Kidney (tissue), 14 donors: ENCODE data around the gene ACOXL. TPM values are rescaled to one million over a fixed set of nuclear protein-coding genes. Genes with fewer than 3 reads are reported as not detected.

Source experiments
- DNase-seq, 5 donors: peaks; one replicate each; pipeline ENCODE4 v3.0.0-alpha.2; 2013 to 2020
- FAIRE-seq: peaks from 2 replicates; lab custom pipeline; 2012; peaks lifted over from hg19 to GRCh38; lab: Jason Lieb, UNC
- H3K27ac ChIP-seq, 2 donors: one replicate each; pipeline ENCODE4 v1.7.0; 2013; ENCODE audit warnings: low read depth in 2 of 2, low read length in 2 of 2, inconsistent platforms in 1 of 2
- H3K27me3 ChIP-seq: one replicate; pipeline ENCODE4 v1.7.1; 2013; ENCODE audit warnings: low read length, inconsistent platforms; ENCODE audit not compliant: control insufficient read depth, insufficient read depth
- H3K36me3 ChIP-seq, 3 donors: one replicate each; pipeline versions ENCODE4 v1.7.0 to v1.7.1; 2013; ENCODE audit warnings: low read length in 3 of 3, control low read depth in 1 of 3, inconsistent platforms in 1 of 3; ENCODE audit not compliant: insufficient read depth in 3 of 3, control insufficient read depth in 2 of 3
- H3K4me1 ChIP-seq, 3 donors: one replicate each; pipeline versions ENCODE4 v1.7.0 to v1.7.1; 2013; ENCODE audit warnings: low read length in 3 of 3, inconsistent platforms in 1 of 3, low read depth in 1 of 3; ENCODE audit not compliant: control insufficient read depth in 2 of 3, insufficient read depth in 2 of 3
- H3K4me3 ChIP-seq, 3 donors: one replicate each; pipeline versions ENCODE4 v1.7.0 to v1.8.1; 2013; ENCODE audit warnings: low read length in 3 of 3, control low read depth in 1 of 3, inconsistent platforms in 1 of 3
- H3K9ac ChIP-seq, 3 donors: one replicate each; pipeline versions ENCODE4 v1.7.0 to v1.7.1; 2013; ENCODE audit warnings: low read length in 3 of 3, control low read depth in 1 of 3, inconsistent platforms in 1 of 3
- H3K9me3 ChIP-seq, 3 donors: one replicate each; pipeline versions ENCODE4 v1.7.0 to v1.7.1; 2013; ENCODE audit warnings: low read length in 3 of 3, control low read depth in 1 of 3, inconsistent platforms in 1 of 3; ENCODE audit not compliant: control insufficient read depth in 2 of 3, insufficient read depth in 1 of 3
- CTCF ChIP-seq: IDR thresholded peaks from 3 replicates; pipeline ENCODE4 v1.5.1; 2012; ENCODE audit warnings: mild to moderate bottlenecking, moderate library complexity, borderline replicate concordance; ENCODE audit not compliant: insufficient read depth; ENCODE audit errors: extremely low read depth
- intact Hi-C: fragments of 100-400 bp; cut with DNase I; formaldehyde crosslinking; loops from one replicate; pipeline ENCODE4 v1.11.1; 2022
- polyA plus RNA-seq: library from polyadenylated mRNA; stranded (reverse); fragments of 350-450 nt; fragmentation: Illumina TruSeq; extraction: RNeasy Lipid Tissue Mini Kit (QIAGEN cat#74804); gene quantifications from one replicate; pipeline ENCODE4 v1.2.3, GENCODE V29; 2014; ENCODE audit warnings: low read depth, low replicate concordance; ENCODE audit not compliant: insufficient read depth
- total RNA-seq: library from RNA; stranded (reverse); fragmentation: NEBNext Ultra II Directional; extraction: Animal tissue kit (Norgen Biotek cat#: 25700); gene quantifications from one replicate; pipeline ENCODE4 v1.2.1, GENCODE V29; 2021
- donor health status: control.
- donor health status: control.
- donor health status: control.
- donor health status: control.
- donor health status: control.
- donor health status: DM: yes; HTN: yes; CAD: no.
- donor health status: Normal renal cell carcinoma (clear cell type).

Gene ACOXL
- total and polyA plus RNA-seq, 2 donors from 2014 or later, result 2.0 TPM; not detected in 1

- no peak for FAIRE-seq
- TF ChIP-seq CTCF, result no peak
- Histone ChIP-seq H3K4me1 (no peaks in the 10 kb centered on the region), H3K9me3 (no peaks in the 10 kb centered on the region), H3K27ac (no peak overlapping the region), H3K9ac (no peak overlapping the region), H3K27me3 (no peaks in the 10 kb centered on the region), H3K4me3 (no peak overlapping the region), H3K36me3 (no peaks in the 10 kb centered on the region)
- no peak for DNase-seq
- intact Hi-C loops, result no loop called here
Observed at GRCh38 chr2:110812726-110813645, 80.6 kb downstream of the ACOXL start.

GRCh38 chr2:110813896-110814295 is 81.5 kb downstream of the ACOXL start:
- no peak for FAIRE-seq
- Histone ChIP-seq H3K4me3 (no peak overlapping the region), H3K4me1 (no peaks in the 10 kb centered on the region), H3K27me3 (no peaks in the 10 kb centered on the region), H3K9me3 (no peaks in the 10 kb centered on the region), H3K27ac (no peak overlapping the region), H3K9ac (no peak overlapping the region), H3K36me3 (no peaks in the 10 kb centered on the region)
- intact Hi-C loops, result no loop called here
- no peak for TF ChIP-seq CTCF
- no peak for DNase-seq

DNA sequence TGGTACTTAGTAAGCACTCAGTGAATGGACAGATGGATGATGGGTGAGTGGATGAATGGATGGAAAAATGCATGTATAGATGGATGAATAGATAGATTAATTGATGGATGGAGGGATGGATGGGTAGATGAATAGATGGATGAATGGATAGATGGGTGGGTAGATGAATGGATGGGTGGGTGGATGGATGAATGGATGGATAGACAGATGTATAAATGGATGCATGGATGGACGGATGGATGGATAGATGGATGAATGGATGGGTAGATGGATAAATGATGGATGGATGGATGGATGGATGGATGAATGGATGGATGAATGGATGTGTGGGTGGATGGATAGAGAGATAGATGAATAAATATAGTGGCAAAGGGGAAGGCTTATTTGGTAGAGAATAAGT is 83.6 kb downstream of the ACOXL start:
- intact Hi-C loops, result no loop called here

More for the DNA sequence above, 83.6 kb downstream of the ACOXL start:
- Histone ChIP-seq H3K27ac (no peak overlapping the region), H3K4me3 (no peak overlapping the region), H3K9ac (no peak overlapping the region), H3K36me3 (no peaks in the 10 kb centered on the region), H3K9me3 (no peaks in the 10 kb centered on the region), H3K4me1 (no peaks in the 10 kb centered on the region), H3K27me3 (no peaks in the 10 kb centered on the region)
- FAIRE-seq (no peak), DNase-seq (no peak)
- no peak for TF ChIP-seq CTCF
